Breast epithelium (tissue), 3 donors: ENCODE results near the gene GPC2.

Source experiments
- CTCF ChIP-seq, 3 donors: fragments of 450-650 bp; IDR thresholded peaks; one replicate each; pipeline ENCODE4 v1.5.1; 2016 to 2017; ENCODE audit warnings: antibody characterized with exemption in 3 of 3, mild to moderate bottlenecking in 3 of 3, moderate library complexity in 3 of 3
- POLR2A ChIP-seq: fragments of 450-650 bp; IDR thresholded peaks from one replicate; pipeline ENCODE4 v1.6.1; 2016; ENCODE audit warnings: antibody characterized with exemption, mild to moderate bottlenecking, moderate library complexity

- TF ChIP-seq CTCF (IDR thresholded peaks at IDR 0.05) (no peak), POLR2A (no peak)
Observed at GRCh38 chr7:100174582-100174981, 2.6 kb downstream of the GPC2 start.
